HG03460 (cell line): ENCODE results near the gene MAPT.
"Not testable (repeated sequence)": the region's sequence is repeated elsewhere in the genome, so short reads cannot be mapped to it uniquely, and the experiment has no call there.

Experiments
- ATAC-seq: cut with Tn5 transposase; IDR thresholded peaks from one replicate; pipeline ENCODE4 v1.9.1; 2021; ENCODE audit not compliant: unreplicated experiment

The MAPT gene

GRCh38 chr17:45923511-45924268, 29.3 kb downstream of the MAPT start:
- ATAC-seq, result no peak

GRCh38 chr17:45924332-45924820, 30.0 kb downstream of the MAPT start:
- ATAC-seq, result no peak

GRCh38 chr17:45925311-45925710, 31.0 kb downstream of the MAPT start:
- ATAC-seq, result no peak

GRCh38 chr17:45927247-45927646, 32.9 kb downstream of the MAPT start:
- ATAC-seq, result no peak

DNA sequence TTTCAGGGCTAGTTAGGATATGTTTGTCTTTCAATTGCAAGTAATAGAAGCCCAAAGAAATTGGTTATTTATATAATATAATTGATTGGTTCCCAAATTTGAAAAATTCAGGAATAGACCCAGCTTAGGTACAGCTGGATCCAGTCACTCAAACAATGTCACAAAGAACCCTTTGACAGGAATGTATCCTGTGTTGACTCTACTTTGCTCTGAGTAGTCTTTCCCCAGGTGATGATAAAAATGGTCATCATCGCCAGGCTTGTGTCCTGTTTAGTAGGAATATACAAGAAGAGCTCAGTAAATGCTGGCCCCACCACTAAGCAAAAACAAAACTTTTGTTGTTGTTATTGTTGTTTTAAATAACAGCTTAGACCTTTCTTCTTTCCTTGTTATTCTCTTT, 35.0 kb downstream of the MAPT start:
- no peak for ATAC-seq

- ATAC-seq, result no peak
Measured at GRCh38 chr17:45930420-45930951, 36.1 kb downstream of the MAPT start.

DNA sequence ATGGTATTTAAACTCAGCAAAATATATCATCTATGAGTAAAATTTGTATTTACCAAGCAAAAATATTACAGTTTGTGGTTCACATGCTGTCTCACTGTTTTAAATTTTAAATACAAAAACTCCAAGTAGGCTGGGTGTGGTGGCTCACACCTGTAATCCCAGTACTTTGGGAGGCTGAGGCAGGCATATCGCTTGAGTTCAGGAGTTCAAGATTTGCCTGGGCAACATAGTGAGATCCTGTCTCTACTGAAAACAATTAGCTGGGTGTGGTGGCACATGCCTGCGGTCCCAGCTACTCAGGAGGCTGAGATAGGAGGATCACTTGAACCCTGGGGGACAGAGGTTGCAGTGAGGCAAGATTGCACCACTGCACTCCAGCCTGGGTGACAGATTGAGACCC, 37.3 kb downstream of the MAPT start:
- no peak for ATAC-seq

- no peak for ATAC-seq
Measured at GRCh38 chr17:45934044-45934979, 40.0 kb downstream of the MAPT start.

- ATAC-seq, result no peak
Measured at GRCh38 chr17:45935197-45935709, 40.9 kb downstream of the MAPT start.

DNA sequence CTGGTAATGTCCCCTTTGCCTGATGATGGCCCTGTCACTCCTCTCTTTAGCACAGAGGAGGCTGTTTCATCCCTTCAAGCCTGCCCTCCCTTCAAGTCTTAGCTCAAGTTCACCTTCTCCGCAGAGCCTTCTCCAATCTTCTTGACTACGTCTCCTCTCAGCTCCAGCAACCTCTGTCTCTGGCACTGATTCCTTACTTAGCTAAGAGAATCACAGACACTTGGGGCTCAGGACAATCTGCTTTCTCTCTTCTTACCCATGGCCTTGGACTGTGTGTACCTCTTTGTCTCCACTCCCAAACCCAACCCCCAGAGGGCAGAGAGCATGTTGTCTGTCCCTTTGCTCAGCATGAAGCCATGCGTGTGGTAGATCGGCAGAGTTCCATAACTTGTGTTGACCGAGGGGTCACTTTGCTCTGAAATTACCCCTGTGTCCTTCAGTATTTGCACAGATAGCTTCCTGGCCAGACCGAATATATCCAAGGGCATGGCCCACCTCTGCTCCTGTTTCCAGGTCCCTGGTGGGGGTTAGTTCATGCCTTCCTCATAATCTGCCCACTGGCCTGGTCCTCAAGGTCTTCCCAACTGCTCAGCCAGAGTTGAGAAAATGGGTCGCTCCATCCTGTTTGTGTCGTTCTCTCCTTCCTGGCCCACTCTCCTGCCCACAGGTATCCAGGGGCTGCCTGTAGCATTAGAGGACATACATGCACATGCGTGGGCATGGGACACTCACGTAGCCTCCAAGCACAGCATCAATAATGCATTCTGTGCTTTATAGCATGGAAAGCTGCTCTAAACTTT, 41.6 kb downstream of the MAPT start:
- ATAC-seq, result no peak

GRCh38 chr17:45936610-45937009, 42.3 kb downstream of the MAPT start:
- ATAC-seq, result no peak

DNA sequence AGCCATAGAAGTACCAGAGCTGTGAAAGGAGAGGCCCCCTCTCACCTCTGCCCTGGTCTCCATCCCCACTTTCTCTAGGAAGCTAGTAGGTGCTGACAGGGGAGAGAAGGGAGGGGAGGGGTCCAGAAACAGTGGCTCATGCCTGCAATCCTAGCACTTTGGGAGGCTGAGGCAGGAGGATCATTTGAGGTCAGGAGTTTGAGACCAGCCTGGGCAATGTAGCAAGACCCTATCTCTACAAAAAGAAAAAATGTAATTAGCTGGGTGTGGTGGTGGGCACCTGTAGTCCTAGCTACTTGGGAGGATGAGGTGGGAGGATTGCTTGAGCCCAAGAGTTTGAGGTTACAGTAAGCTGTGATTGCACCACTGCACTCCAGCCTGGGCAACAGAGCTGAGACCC, 42.8 kb downstream of the MAPT start:
- ATAC-seq, result not testable (repeated sequence)

- no peak for ATAC-seq
Measured at GRCh38 chr17:45939395-45939794, 45.0 kb downstream of the MAPT start.

DNA sequence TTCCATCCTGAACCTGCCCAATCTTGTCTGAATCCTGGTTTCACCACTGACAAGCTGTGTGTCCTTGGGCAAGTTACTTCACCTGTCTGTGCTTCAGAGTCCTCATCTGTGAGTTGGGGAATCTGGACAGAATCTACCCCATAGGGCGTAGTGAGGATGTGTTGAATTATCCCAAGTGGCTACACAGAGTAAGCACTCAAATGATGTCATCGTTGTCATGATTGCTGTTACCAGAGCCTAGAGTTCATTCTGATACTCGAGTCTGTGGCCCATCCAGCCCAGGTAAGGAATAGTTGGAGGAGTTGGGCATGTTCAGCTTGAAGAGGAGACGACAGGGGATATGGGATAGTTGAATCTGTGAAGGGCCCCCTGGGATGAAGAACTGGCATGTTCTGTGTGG, 45.9 kb downstream of the MAPT start:
- ATAC-seq, result no peak

DNA sequence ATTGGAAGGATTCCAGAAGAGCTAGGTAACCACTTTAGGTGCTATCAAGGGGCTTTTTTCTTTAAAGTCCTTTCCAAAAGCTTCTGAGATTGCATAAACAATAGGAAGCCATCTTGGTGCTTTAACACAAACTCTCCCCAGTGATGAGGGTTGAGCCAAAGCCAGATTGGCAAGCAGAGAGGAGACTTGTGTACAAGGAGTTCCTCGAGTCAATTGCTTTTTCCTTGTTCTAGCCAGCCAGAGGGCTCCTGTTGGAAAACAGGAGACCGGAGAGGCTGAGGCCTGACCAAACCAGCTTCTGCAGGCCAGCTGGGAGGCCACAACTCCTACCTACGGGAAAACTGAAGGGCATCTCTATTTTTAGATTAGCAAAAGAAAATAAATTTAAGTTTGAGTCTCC, 46.5 kb downstream of the MAPT start:
- ATAC-seq, result no peak

DNA sequence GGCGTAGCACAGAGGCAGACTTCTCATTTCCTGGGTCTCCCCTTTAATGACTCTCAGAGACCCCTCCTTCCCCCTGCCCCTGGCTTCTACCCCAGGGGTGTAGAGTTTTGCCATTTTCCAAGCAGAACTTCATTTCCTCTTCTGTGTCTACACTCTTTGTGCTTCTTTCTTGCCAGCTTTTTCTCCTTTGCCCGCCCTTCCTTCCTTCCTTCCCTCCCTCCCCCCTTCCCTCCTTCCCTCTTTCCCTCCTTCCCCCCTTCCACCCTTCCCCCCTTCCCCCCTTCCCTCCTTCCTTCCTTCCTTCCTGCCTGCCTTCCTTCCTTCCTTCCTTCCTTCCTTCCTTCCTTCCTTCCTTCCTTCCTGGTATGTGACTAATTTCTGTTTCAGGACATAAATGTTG, 47.0 kb downstream of the MAPT start:
- no peak for ATAC-seq

DNA sequence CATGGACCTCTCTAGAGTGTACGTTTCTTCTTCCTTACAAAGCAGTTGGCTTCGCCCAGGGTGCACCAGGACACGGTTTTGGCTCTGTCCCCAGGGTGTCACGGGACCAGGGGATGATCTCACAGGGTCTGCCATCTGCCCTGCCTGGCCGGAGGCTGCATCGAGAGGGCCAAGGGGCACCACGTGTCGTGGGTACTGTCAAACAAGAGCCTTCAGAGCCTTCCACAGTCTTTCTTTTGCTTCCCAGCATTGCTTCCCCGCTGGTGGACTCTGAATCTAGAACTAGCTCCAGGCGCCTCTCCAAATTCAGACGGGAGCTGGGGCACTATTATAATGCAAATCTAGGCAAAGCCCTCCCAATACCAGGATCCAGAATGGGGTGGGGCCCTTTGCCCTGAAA, 47.9 kb downstream of the MAPT start:
- no peak for ATAC-seq

DNA sequence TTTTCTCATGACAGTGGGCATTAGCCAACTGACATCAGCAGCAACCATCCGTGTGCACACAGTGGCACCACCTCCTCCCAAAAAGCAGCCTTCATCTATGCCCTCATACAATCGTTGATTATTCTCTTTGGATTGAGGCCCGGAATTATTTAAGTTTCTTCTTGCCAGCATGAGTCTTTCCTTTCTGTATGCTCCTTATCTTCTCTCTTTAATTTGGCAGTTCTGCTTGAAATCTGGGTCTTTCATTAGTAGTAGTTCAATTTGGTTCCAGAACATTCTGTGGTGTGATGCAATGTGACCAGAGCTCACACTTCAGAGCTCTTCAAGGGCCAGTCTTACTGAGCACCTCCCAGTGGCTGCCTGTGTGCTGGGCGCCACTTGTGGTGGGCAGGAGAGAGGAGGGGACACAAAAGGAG, 52.5 kb downstream of the MAPT start:
- no peak for ATAC-seq

- no peak for ATAC-seq
Measured at GRCh38 chr17:45948498-45948880, 54.1 kb downstream of the MAPT start.

GRCh38 chr17:45948881-45949624, 54.7 kb downstream of the MAPT start:
- no peak for ATAC-seq
